Measurements from ENCODE around the gene PATL1.

GRCh38 chr11:59710136-59710847 is 41.5 kb upstream of the PATL1 start:
- TF ChIP-seq MEIS1 (CRISPR knock-in tag; IDR thresholded peaks at IDR 0.05; ENCODE audit: borderline replicate concordance): no peak
- TF ChIP-seq ZNF658 (tag by site-specific recombination; IDR thresholded peaks at IDR 0.05): no peak
- TF ChIP-seq, protein P1, sequence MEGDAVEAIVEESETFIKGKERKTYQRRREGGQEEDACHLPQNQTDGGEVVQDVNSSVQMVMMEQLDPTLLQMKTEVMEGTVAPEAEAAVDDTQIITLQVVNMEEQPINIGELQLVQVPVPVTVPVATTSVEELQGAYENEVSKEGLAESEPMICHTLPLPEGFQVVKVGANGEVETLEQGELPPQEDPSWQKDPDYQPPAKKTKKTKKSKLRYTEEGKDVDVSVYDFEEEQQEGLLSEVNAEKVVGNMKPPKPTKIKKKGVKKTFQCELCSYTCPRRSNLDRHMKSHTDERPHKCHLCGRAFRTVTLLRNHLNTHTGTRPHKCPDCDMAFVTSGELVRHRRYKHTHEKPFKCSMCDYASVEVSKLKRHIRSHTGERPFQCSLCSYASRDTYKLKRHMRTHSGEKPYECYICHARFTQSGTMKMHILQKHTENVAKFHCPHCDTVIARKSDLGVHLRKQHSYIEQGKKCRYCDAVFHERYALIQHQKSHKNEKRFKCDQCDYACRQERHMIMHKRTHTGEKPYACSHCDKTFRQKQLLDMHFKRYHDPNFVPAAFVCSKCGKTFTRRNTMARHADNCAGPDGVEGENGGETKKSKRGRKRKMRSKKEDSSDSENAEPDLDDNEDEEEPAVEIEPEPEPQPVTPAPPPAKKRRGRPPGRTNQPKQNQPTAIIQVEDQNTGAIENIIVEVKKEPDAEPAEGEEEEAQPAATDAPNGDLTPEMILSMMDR (tag by site-specific recombination; IDR thresholded peaks at IDR 0.05): no peak
- TF ChIP-seq ZFP69B (tag by site-specific recombination; IDR thresholded peaks at IDR 0.05): no peak
- TF ChIP-seq ZNF76 (tag by site-specific recombination; IDR thresholded peaks at IDR 0.05; ENCODE audit: borderline replicate concordance, low read depth): no peak
- TF ChIP-seq, protein P2, sequence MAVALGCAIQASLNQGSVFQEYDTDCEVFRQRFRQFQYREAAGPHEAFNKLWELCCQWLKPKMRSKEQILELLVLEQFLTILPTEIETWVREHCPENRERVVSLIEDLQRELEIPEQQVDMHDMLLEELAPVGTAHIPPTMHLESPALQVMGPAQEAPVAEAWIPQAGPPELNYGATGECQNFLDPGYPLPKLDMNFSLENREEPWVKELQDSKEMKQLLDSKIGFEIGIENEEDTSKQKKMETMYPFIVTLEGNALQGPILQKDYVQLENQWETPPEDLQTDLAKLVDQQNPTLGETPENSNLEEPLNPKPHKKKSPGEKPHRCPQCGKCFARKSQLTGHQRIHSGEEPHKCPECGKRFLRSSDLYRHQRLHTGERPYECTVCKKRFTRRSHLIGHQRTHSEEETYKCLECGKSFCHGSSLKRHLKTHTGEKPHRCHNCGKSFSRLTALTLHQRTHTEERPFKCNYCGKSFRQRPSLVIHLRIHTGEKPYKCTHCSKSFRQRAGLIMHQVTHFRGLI (tag by site-specific recombination; IDR thresholded peaks at IDR 0.05): no peak
- no peak for TF ChIP-seq ZNF138 (tag by site-specific recombination; IDR thresholded peaks at IDR 0.05; ENCODE audit: borderline replicate concordance)
- no peak for TF ChIP-seq ZNF202 (tag by site-specific recombination; IDR thresholded peaks at IDR 0.05; ENCODE audit: borderline replicate concordance)
- TF ChIP-seq ZNF121 (tag by site-specific recombination; IDR thresholded peaks at IDR 0.05): no peak
- TF ChIP-seq ZBTB49 (tag by site-specific recombination; IDR thresholded peaks at IDR 0.05; ENCODE audit: low read depth): no peak
- TF ChIP-seq ZNF707 (tag by site-specific recombination; IDR thresholded peaks at IDR 0.05): no peak
- TF ChIP-seq PATZ1 (tag by site-specific recombination; IDR thresholded peaks at IDR 0.05): no peak
- TF ChIP-seq ZNF37A (tag by site-specific recombination; IDR thresholded peaks at IDR 0.05): no peak

All from HEK293 (cell line).